ENCODE measurements around the gene ZNF555. TPM values are rescaled to one million over a fixed set of nuclear protein-coding genes. Genes with fewer than 3 reads are reported as not detected.

ZNF555 gene
- total and polyA plus RNA-seq, 2 of the 13 experiments (the other 11 are each of a cell fraction or from before 2014, with no cell fraction given): 5.0 to 8.0 TPM

DNA sequence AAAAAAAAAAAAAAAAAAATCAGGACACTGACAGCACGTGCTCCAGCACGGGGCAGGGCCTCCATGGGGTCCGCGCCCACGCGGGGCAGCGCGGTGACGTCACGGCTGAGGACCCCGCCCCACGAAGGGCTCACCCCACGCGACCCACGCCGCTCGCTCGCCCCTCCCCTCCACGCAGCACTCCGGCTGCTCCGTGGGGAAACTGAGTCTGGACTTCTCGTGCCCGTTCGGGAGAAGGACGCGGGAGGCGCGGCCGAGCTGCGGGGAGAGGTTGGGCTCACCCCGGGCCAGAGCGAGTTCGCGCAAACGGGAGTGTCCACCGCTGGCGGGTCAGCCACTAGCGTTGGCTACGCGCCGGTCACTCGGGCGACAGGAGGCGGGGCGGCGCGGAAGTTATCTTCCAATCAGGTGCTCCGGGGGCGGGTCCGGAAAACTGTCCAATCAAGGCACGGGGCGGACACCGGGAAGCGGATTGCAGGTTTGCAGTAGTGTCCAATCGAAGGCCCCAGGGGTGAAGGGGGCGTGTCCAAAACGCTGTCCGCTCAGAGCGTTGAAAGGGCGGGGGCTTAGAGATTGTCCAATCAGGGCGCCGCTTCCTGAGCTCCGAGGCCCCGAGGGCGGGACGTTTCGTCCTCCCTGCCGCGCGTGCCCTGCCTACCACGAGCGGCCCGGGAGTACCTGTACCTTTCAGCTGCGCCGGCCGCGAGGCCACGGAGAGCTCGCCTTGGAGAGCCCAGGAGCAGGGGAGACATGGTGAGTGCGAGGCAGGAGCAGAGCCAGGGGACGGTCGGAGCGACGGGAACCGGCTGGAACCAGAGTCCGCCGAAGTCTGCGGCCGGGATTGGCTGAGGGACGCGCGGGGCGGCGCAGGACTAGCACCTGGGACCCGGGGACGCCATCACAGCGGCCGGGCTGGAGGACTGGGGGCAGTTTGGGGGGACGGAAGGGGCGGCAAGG is 59.3 kb downstream of the ZNF555 start, which contains the start of gene ZNF57 (continued):
- TF ChIP-seq, protein P1, sequence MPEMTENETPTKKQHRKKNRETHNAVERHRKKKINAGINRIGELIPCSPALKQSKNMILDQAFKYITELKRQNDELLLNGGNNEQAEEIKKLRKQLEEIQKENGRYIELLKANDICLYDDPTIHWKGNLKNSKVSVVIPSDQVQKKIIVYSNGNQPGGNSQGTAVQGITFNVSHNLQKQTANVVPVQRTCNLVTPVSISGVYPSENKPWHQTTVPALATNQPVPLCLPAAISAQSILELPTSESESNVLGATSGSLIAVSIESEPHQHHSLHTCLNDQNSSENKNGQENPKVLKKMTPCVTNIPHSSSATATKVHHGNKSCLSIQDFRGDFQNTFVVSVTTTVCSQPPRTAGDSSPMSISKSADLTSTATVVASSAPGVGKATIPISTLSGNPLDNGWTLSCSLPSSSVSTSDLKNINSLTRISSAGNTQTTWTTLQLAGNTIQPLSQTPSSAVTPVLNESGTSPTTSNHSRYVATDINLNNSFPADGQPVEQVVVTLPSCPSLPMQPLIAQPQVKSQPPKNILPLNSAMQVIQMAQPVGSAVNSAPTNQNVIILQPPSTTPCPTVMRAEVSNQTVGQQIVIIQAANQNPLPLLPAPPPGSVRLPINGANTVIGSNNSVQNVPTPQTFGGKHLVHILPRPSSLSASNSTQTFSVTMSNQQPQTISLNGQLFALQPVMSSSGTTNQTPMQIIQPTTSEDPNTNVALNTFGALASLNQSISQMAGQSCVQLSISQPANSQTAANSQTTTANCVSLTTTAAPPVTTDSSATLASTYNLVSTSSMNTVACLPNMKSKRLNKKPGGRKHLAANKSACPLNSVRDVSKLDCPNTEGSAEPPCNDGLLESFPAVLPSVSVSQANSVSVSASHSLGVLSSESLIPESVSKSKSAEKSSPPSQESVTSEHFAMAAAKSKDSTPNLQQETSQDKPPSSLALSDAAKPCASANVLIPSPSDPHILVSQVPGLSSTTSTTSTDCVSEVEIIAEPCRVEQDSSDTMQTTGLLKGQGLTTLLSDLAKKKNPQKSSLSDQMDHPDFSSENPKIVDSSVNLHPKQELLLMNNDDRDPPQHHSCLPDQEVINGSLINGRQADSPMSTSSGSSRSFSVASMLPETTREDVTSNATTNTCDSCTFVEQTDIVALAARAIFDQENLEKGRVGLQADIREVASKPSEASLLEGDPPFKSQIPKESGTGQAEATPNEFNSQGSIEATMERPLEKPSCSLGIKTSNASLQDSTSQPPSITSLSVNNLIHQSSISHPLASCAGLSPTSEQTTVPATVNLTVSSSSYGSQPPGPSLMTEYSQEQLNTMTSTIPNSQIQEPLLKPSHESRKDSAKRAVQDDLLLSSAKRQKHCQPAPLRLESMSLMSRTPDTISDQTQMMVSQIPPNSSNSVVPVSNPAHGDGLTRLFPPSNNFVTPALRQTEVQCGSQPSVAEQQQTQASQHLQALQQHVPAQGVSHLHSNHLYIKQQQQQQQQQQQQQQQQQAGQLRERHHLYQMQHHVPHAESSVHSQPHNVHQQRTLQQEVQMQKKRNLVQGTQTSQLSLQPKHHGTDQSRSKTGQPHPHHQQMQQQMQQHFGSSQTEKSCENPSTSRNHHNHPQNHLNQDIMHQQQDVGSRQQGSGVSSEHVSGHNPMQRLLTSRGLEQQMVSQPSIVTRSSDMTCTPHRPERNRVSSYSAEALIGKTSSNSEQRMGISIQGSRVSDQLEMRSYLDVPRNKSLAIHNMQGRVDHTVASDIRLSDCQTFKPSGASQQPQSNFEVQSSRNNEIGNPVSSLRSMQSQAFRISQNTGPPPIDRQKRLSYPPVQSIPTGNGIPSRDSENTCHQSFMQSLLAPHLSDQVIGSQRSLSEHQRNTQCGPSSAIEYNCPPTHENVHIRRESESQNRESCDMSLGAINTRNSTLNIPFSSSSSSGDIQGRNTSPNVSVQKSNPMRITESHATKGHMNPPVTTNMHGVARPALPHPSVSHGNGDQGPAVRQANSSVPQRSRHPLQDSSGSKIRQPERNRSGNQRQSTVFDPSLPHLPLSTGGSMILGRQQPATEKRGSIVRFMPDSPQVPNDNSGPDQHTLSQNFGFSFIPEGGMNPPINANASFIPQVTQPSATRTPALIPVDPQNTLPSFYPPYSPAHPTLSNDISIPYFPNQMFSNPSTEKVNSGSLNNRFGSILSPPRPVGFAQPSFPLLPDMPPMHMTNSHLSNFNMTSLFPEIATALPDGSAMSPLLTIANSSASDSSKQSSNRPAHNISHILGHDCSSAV (CRISPR knock-in tag; IDR thresholded peaks at IDR 0.05; ENCODE audit: borderline replicate concordance): no peak
- TF ChIP-seq ZNF317 (CRISPR knock-in tag; IDR thresholded peaks at IDR 0.05): no peak
- TF ChIP-seq ZNF207 (IDR thresholded peaks at IDR 0.05; ENCODE audit: borderline replicate concordance): no peak
- TF ChIP-seq, protein P2, sequence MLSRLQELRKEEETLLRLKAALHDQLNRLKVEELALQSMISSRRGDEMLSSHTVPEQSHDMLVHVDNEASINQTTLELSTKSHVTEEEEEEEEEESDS (CRISPR knock-in tag; IDR thresholded peaks at IDR 0.05; ENCODE audit: borderline replicate concordance): peak; percentile 73; the same call in 1 of the 2 replicates
- TF ChIP-seq, protein P3, sequence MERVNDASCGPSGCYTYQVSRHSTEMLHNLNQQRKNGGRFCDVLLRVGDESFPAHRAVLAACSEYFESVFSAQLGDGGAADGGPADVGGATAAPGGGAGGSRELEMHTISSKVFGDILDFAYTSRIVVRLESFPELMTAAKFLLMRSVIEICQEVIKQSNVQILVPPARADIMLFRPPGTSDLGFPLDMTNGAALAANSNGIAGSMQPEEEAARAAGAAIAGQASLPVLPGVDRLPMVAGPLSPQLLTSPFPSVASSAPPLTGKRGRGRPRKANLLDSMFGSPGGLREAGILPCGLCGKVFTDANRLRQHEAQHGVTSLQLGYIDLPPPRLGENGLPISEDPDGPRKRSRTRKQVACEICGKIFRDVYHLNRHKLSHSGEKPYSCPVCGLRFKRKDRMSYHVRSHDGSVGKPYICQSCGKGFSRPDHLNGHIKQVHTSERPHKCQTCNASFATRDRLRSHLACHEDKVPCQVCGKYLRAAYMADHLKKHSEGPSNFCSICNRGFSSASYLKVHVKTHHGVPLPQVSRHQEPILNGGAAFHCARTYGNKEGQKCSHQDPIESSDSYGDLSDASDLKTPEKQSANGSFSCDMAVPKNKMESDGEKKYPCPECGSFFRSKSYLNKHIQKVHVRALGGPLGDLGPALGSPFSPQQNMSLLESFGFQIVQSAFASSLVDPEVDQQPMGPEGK (CRISPR knock-in tag; IDR thresholded peaks at IDR 0.05): no peak; the same call in 1 of the 2 replicates
- TF ChIP-seq HDAC1 (CRISPR knock-in tag; IDR thresholded peaks at IDR 0.05): peak; percentile 82
- no peak for TF ChIP-seq FIP1L1 (IDR thresholded peaks at IDR 0.05; ENCODE audit: borderline replicate concordance, insufficient read depth, low read depth, low read length)
- TF ChIP-seq, protein P4, sequence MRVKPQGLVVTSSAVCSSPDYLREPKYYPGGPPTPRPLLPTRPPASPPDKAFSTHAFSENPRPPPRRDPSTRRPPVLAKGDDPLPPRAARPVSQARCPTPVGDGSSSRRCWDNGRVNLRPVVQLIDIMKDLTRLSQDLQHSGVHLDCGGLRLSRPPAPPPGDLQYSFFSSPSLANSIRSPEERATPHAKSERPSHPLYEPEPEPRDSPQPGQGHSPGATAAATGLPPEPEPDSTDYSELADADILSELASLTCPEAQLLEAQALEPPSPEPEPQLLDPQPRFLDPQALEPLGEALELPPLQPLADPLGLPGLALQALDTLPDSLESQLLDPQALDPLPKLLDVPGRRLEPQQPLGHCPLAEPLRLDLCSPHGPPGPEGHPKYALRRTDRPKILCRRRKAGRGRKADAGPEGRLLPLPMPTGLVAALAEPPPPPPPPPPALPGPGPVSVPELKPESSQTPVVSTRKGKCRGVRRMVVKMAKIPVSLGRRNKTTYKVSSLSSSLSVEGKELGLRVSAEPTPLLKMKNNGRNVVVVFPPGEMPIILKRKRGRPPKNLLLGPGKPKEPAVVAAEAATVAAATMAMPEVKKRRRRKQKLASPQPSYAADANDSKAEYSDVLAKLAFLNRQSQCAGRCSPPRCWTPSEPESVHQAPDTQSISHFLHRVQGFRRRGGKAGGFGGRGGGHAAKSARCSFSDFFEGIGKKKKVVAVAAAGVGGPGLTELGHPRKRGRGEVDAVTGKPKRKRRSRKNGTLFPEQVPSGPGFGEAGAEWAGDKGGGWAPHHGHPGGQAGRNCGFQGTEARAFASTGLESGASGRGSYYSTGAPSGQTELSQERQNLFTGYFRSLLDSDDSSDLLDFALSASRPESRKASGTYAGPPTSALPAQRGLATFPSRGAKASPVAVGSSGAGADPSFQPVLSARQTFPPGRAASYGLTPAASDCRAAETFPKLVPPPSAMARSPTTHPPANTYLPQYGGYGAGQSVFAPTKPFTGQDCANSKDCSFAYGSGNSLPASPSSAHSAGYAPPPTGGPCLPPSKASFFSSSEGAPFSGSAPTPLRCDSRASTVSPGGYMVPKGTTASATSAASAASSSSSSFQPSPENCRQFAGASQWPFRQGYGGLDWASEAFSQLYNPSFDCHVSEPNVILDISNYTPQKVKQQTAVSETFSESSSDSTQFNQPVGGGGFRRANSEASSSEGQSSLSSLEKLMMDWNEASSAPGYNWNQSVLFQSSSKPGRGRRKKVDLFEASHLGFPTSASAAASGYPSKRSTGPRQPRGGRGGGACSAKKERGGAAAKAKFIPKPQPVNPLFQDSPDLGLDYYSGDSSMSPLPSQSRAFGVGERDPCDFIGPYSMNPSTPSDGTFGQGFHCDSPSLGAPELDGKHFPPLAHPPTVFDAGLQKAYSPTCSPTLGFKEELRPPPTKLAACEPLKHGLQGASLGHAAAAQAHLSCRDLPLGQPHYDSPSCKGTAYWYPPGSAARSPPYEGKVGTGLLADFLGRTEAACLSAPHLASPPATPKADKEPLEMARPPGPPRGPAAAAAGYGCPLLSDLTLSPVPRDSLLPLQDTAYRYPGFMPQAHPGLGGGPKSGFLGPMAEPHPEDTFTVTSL (CRISPR knock-in tag; IDR thresholded peaks at IDR 0.05; ENCODE audit: borderline replicate concordance): no peak
- no peak for TF ChIP-seq SNAI1 (CRISPR knock-in tag; IDR thresholded peaks at IDR 0.05; ENCODE audit: borderline replicate concordance)
